Measurements from ENCODE around the gene AAMDC. TPM values are rescaled to one million over a fixed set of nuclear protein-coding genes. Genes with fewer than 3 reads are reported as not detected.

AAMDC gene
- total RNA-seq, 1 experiment from 2014 or later = 20.7 TPM

GRCh38 chr11:77814848-77815247, 6.1 kb upstream of the AAMDC start:
- Histone ChIP-seq H2BK5ac (ENCODE audit: insufficient read length, low read length) (no peak overlapping the region), H4K20me1 (ENCODE audit: control insufficient read depth, insufficient read depth, insufficient read length) (no peaks in the 10 kb centered on the region), H4K8ac (replicated peaks; ENCODE audit: insufficient read length, low read depth, low read length) (no peak overlapping the region), H3T11ph (ENCODE audit: low read length) (no peak overlapping the region), H3K18ac (ENCODE audit: insufficient read length, low read depth, low read length) (no peak overlapping the region), H2BK120ac (ENCODE audit: low read depth, low read length, poor library complexity, severe bottlenecking) (no peak overlapping the region), H3K4me1 (ENCODE audit: insufficient read depth, low read length) (no peaks in the 10 kb centered on the region), H2BK12ac (ENCODE audit: insufficient read length, low read depth, low read length) (no peak overlapping the region), H2BK15ac (ENCODE audit: low read depth, low read length) (no peak overlapping the region), H2BK20ac (ENCODE audit: low read depth, low read length, poor library complexity, severe bottlenecking) (no peak overlapping the region), H3K56ac (ENCODE audit: insufficient read length, low read depth, low read length) (no peak overlapping the region), H4K91ac (ENCODE audit: insufficient read length, low read depth, low read length) (no peak overlapping the region), H2AFZ (ENCODE audit: low read length) (no peak overlapping the region), H3K23ac (ENCODE audit: insufficient read length, low read depth, low read length) (no peak overlapping the region), H3K9me3 (ENCODE audit: control insufficient read depth, low read depth, low read length) (no peaks in the 10 kb centered on the region), H3K4ac (ENCODE audit: low read depth, low read length) (no peak overlapping the region), H3K14ac (ENCODE audit: insufficient read depth, low read length) (no peak overlapping the region), H3K79me1 (ENCODE audit: insufficient read depth, low read depth, low read length, poor library complexity, severe bottlenecking) (peaks cover 8% of the 10 kb centered on the region), H3K27me3 (ENCODE audit: insufficient read depth, low read length) (no peaks in the 10 kb centered on the region), H3K23me2 (ENCODE audit: insufficient read length, low read depth, low read length, poor library complexity, severe bottlenecking) (no peaks in the 10 kb centered on the region), H2AK5ac (ENCODE audit: insufficient read length, low read length) (no peak overlapping the region), H3K79me2 (ENCODE audit: insufficient read depth, low read length) (peaks cover 33% of the 10 kb centered on the region), H3K9ac (ENCODE audit: extremely low read depth, insufficient read length, low read length) (no peak overlapping the region), H4K5ac (ENCODE audit: insufficient read length, low read depth, low read length) (no peak overlapping the region), H3K27ac (ENCODE audit: insufficient read length, low read depth, low read length) (no peak overlapping the region), H3K4me2 (ENCODE audit: insufficient read depth, insufficient read length, low read length) (no peak overlapping the region)
- Mint-ChIP-seq H3K27me3 (ENCODE audit: low read depth) (no peaks in the 10 kb centered on the region; the same call in 1 of the 2 replicates), H3K4me1 (peaks cover 5 to 20% of the 10 kb centered on the region in 2 experiments; a peak in 3 of 4 replicates), H3K27ac (no peak overlapping the region), H3K9me3 (peaks cover 0 to 12% of the 10 kb centered on the region in 2 experiments; a peak in 2 of 5 replicates), H3K4me3 (no peak overlapping the region), H3K36me3 (ENCODE audit: insufficient read depth in 1 of 3, low read depth in 3 of 3) (peaks cover 19 to 34% (median 28%) of the 10 kb centered on the region in 3 experiments)
- TF ChIP-seq, protein P1, sequence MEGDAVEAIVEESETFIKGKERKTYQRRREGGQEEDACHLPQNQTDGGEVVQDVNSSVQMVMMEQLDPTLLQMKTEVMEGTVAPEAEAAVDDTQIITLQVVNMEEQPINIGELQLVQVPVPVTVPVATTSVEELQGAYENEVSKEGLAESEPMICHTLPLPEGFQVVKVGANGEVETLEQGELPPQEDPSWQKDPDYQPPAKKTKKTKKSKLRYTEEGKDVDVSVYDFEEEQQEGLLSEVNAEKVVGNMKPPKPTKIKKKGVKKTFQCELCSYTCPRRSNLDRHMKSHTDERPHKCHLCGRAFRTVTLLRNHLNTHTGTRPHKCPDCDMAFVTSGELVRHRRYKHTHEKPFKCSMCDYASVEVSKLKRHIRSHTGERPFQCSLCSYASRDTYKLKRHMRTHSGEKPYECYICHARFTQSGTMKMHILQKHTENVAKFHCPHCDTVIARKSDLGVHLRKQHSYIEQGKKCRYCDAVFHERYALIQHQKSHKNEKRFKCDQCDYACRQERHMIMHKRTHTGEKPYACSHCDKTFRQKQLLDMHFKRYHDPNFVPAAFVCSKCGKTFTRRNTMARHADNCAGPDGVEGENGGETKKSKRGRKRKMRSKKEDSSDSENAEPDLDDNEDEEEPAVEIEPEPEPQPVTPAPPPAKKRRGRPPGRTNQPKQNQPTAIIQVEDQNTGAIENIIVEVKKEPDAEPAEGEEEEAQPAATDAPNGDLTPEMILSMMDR (conservative IDR thresholded peaks at IDR 0.05) = no peak
- WGBS (ENCODE audit: extremely low coverage, insufficient read length, low lambda C conversion rate) = no CpG with 5 or more reads among the region's 3 CpGs
- no peak for DNase-seq

Data from H9 (cell line).